GM21619 (cell line): ENCODE measurements around the gene TRIM10.

Experiments used
- ATAC-seq: cut with Tn5 transposase; IDR thresholded peaks from one replicate; pipeline ENCODE4 v1.9.1; 2021; ENCODE audit not compliant: unreplicated experiment

TRIM10 gene

GRCh38 chr6:30160785-30161531 lies at the start of gene TRIM10:
TSS of gene TRIM10 (minus strand) at chr6:30161211. CDS start at chr6:30160858, 353 bp downstream.
- ATAC-seq: no peak

DNA sequence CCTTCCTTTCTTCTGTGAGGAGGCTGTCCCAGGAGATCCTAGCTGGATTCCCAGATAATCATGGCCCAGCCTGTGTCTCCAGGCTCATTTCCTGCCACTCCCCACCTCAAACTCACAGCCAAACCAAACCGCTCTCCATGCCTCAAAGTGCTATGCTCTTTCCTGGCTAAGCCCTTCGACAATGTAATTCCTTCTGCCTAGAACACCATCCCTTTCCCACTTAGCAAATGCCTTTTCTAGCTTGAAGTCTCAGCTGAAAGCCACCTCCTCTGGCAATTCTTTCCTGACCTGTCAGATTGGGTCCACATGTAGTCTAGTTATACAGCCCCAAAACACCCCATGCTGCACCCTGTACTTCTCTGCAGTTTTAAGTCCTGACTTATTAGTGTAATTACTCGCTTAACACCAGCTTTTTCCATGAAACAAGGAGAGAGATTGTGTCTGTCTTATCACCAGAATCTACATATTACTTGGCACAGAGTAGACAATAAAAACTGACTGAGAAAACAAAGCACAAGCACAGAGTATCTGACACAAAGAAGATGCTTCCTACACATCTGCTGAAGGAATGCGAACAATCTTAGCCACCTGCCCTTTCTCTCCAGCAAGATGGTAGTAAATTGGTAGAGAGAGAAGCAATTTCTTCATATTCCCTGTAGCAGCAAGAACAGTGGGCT lies 46.7 kb upstream of the TRIM10 start:
- no peak for ATAC-seq

GRCh38 chr6:30206799-30207618 lies 46.0 kb upstream of the TRIM10 start:
- no peak for ATAC-seq

- no peak for ATAC-seq
Observed at GRCh38 chr6:30206152-30206551, 45.1 kb upstream of the TRIM10 start.

DNA sequence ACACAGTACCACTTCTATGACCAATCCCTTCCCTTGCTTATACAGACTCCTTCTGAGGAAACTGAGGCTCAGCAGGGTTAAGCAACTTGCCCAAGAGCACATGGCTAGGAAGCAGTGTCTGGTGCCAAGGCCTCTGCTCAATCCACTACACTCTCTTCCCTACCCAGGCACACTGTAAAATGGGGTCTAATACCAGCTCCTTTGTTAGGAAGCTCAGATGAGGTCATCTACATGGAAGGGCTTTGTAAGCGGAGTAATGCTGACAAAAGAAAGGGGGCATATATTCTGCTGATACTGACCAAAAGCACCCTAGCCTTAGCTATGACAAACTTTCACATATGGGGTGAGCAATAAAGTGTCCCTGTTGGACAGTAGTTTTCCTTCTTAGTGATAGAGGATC lies 43.1 kb upstream of the TRIM10 start:
- no peak for ATAC-seq

DNA sequence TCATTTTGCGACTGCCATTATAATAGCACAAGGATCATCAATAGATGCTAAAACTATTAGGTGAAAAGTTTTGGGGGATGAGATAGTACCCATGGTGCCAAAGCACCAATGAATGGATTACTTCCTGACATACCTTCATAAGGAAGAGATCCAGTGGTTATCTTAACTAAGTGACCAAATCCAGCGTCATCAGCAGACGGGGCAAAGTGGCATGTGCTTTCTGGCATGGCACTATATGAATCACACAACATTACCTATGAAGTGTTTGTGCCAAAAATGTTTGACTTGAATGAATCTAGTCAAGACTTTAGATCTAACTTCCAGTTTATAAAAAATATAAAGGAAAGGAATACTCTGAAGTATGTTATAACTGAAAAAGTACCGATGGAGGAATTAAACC lies 41.4 kb upstream of the TRIM10 start:
- no peak for ATAC-seq

- no peak for ATAC-seq
Observed at GRCh38 chr6:30200551-30201281, 39.7 kb upstream of the TRIM10 start.

- ATAC-seq: no peak
Observed at GRCh38 chr6:30198166-30199084, 37.4 kb upstream of the TRIM10 start.

DNA sequence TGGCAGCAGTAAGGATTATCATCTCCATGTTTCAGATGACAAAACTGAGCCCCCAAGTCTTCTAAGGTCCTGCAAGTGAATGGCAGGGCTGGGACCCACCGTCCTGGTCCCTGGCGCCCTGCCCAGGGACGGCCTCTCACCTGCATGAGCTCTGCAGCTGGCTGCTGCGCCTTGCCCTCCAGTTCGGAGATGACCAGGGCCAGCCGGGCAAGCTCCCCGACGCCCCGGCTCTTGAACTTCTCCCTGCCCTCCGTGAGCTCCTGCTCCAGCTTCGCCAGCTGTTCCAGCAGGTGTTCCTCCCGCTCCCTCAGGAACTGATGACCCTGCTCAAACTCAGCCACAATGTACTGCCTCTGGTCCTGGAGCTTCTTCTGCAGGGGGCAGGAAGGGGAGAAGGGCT lies 35.4 kb upstream of the TRIM10 start:
- ATAC-seq: no peak

DNA sequence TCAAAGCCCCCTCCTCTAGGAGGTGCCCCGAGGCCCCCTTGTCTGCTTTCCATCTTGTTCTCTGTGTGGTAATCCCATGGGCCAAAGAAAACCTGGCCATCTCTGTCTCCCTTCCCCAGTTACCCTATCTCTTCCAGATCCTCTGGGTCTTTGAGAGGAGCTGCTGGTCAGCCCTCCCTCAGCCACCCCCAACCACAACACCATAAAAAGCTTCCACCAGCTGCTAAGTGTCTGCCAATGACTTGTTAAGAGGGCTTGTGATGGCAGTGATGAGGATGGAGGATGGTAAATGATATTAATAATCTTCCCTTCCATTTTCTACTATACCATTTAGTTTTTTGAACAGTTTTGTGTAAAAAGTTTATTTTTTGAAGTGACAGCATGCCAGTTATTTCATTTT lies 34.9 kb upstream of the TRIM10 start:
- ATAC-seq: no peak

DNA sequence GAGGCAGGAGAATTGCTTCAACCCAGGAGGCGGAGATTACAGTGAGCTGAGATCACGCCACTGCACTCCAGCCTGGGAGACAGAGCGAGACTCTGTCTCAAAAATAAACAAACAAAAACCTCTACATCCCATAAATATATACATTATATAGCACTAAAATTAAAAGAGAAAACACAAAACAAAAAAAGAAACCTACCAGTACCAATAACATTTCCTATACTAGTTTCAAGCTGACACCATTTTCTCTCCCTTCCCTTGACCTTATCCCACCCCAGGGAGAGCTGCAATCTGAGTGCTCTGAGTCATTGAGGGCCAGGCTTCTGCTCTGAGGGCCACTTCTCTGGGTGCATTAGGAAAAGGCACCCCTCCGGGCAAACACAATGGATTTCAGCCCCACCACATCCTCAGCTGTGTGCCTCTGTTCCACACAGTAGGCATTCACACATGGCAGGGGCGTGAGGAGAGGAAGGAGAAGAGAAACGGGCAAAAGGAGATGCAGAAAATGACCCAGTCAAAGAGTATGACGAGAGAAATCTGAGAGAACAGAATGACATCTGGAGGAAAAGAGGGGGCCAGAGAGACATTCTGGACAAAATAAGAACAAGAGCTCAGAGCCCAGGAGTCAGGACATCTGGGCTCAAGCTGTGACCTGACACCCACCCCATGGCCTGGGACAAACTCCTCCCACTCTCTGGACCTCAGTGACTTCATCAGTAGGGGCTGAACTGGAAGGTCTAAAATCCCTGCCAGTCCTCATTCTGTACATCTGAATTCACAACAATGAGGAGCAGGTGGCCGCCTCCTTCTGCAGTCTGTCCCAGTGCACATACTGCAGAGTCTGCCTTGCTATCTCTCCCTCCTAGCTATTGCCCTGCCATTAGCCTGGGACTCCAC lies 34.0 kb upstream of the TRIM10 start:
- ATAC-seq: no peak

DNA sequence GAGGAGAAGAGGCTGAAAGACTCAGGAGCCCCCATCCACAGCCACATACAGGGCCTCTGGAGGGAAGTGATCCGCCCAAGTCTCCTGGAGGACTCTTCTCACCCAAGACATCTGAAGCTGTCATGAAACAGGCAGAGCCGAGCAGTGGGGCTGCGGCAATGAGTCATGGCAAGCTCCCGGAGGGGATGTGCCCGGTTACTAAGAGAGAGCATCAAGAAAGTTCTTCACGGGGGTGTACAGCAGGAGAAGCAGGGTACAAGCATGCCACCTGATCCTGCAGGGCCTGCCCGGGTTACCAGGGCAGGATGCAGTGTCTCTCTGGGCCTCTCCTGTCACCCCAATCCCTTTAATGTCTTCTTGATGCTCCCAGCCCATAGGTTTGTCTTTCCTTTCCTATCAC lies 31.1 kb upstream of the TRIM10 start:
- ATAC-seq: no peak

GRCh38 chr6:30188541-30188940 lies 27.5 kb upstream of the TRIM10 start:
- no peak for ATAC-seq

DNA sequence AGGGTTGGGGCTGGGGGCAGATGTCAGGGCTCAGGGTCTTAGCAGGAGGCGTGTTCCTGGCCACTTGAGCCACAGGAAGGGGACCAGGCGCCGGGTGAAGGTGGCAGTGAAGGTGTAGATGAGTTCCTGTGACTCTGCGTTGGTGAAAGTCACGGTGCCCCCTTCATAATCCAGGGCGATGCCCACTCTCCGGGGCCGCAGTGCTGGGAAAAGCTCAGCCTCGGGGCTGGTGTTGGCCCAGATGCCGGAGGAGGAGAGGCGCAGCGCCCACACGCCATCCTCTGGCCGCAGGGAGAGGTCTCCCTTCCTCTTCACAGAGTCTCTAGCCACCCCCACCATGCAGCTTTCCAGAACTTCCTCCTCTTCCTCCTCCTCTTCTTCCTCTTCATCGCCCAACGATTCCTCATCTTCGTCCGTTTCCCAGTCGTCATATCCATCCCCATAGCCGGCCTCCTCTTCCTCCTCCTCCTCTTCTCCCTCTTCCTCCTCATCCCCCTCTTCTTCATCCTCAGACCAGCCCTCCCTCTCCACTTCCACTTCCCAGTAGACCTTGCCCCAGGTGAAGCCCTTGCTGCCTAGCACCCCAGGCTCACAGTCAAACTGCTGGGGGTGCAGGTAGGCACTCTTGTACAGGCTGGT lies 25.0 kb upstream of the TRIM10 start:
- no peak for ATAC-seq

DNA sequence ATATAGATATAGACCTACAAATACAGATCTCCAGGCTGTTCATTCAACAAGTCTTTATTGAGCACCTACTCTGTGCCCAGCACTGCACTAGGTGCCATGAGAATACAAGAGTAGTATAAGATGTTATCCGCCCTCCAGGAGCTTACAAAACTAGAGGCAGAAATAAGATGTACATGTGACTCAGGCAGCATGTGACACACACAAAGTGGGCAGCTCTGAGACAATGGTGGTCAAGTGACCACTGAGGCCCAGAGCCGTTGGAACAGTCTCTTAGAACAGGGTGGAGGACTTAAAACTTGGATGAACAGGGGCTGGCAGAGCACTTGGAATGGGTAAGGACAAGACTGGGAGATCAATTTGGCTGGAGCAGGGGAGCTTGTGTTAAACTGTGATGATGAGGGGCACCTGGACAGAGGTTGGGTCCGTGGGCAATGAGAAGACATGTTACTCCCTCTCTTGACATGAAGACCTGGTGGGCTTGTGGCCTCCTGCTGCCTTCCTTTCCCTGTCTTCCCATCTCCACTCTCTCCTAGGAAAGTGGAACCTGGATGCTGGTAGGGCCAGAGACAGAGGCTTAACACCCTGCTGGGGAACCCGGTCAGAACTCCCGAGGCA lies 23.5 kb upstream of the TRIM10 start:
- ATAC-seq: no peak

- no peak for ATAC-seq
Observed at GRCh38 chr6:30180145-30180544, 19.1 kb upstream of the TRIM10 start.

GRCh38 chr6:30178837-30179236 lies 17.8 kb upstream of the TRIM10 start:
- ATAC-seq: no peak

DNA sequence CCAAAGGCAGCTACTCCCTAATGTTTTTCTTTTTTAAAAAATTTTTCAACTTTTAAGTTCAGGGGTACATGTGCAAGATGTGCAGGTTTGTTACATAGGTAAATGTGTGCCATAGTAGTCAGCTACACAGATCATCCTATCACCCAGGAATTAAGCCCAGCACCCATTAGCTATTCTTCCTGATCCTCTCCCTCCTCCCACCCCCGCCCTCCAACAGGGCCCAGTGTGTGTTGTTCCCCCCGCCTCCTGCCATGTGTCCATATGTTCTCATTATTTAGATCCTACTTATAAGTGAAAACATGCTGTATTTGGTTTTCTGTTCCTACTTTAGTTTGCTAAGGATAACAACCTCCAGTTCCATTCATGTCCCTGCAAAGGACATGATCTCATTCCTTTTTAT lies 14.8 kb upstream of the TRIM10 start:
- no peak for ATAC-seq
